Mucosa of gallbladder (tissue), 1 donor: ENCODE measurements around the gene UTY. TPM values are rescaled to one million over a fixed set of nuclear protein-coding genes. Genes with fewer than 3 reads are reported as not detected.

Experiments
- DNase-seq: peaks from one replicate; pipeline ENCODE4 v3.0.0-alpha.2; 2020; ENCODE audit warnings: low spot score
- total RNA-seq: library from RNA; stranded (reverse); gene quantifications from one replicate; pipeline ENCODE4 v1.2.1, GENCODE V29; 2021
- donor health status: DM: no; HTN: no; CAD: no.

UTY gene
- 0.20 TPM for total RNA-seq

GRCh38 chrY:13479828-13480227, at the start of gene UTY:
Gene UTY (minus strand): TSS chrY:13480033. CDS start chrY:13479665, 368 bp downstream.
- DNase-seq = no peak

DNA sequence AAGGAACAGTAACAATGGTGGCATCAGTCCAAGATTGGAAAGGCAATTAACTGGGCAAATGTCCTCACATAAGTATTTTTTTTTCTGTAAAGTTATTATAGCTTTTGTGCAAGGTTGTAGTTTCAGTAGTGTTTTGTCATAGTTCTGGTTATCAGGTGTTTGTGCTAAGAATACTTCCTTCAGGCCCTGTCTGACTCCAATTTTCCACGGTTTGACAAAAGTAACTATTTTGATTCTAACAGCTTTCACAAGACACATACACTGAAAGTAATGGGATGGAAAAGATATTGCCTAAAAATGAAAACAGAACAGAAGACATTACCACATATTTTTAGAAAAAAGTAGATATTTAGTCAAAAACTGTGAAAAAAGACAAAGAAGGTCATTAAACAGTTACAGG, 40.6 kb upstream of the UTY start:
- DNase-seq = no peak

DNA sequence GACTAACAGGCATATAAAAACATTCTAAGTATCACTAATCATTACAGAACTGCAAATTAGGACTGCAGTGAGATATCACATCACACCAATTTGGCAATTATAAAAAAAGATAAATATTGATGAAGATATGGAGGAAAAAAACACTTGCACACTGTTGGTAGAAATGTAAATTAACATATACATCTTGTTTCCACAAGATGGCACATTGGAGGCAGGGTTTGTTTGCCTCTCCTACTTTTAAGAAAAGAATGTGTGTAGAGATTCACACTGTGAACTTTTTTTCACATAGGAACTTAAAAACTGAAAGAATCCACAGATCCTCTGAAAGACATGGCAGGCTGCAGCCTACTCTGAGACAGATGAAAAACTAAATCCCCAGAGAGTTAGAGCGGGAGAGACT, 21.4 kb upstream of the UTY start:
- DNase-seq = no peak

- no peak for DNase-seq
These were observed 13.9 kb upstream of the UTY start for GRCh38 chrY:13493737-13494136.

- no peak for DNase-seq
These were observed 12.6 kb upstream of the UTY start for GRCh38 chrY:13492408-13492807.

DNA sequence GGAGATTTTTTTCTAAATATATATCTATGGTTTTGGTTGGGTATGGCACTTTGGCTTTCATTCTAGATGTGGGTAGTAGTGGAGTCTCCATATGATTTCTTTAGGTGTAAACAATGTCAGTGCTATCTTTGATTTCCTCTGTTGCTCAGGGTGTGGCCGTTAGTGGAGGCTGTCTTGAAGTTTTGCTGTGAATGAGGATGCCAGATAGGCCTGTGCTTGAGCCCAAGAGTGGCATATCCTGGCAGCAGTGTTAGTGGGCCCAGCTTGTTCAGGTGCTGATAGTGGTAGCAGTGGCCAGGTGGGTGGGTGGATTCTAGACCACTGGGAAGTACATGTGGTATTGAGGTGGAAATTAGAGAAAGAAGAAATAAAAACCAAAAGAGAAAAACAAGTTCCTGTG, 8.9 kb upstream of the UTY start:
- DNase-seq = no peak

DNA sequence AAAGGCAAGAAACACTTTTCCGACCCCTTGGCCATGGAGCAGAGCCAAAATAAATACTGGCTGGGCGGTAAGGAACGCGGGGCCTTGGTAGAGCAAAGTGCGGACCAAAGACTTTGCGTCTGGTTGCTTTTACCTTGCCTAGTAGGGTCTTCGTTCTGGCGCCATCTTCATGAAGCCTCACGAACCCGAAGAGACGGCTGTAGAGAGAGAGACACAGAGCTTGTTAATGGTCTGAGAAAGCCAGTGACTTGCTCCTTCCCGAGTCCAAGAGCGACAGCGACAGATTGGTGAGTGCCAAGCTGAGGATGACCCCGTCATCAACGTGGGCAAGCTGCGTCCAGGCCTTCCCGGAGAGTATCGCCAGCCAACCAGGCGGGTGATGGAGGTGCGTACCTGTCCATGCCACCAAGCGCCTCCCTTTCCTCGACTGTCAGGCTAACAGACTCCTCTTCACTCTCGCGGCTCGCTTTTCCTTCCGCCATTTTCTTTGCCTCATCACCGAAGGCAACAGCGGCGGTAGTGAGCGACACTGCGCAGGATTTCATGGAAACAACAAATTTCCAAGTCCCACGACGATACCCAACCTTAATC, 617 bp downstream of the UTY start:
- DNase-seq = no peak

DNA sequence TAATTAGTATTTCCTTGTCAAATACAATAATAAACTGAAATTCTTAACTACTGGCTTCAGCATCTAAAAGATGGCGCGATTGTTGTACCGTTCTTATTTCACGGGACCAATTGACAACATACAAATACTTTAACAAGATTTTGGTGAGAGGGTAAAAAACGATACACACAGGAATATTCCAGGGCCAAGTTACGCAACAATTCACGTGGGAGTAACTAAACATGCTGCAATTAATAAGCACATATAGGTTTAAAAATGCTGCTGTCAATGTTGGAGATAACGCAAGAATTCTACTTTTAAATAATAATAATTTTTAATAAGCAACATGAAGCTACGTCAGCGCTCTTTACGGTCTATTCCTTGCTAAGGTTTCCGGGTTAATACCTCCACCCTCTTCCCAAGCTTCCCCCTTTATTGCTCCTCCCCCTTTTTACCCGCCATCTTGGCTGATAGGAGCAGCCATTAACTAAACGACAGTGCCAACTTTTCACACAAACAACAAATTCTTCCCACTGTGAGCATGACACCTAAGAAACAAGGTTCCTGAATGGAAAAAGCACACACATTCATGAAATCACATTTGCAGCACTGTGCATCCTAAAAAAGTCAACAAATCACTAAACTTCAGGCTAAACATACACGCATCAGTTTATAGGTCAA, 1.6 kb downstream of the UTY start:
- no peak for DNase-seq

DNA sequence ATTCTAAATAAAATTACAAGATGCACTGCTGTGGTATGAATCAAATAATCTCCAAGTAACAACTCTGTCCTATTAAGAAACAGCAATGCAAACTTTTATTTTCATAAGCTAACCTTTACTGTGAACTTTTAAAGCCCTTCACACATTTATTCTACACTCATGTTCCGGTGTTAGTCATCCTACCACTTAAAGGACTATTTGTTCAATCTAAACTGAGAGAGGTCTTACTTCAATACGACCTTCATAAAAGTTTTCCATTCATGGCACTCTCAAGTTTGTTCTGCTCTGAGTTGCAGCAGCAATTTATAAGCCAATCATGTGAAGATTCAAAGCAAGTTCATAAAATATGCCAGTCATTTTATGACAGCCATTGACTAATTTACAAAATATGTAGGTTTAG, 4.8 kb downstream of the UTY start:
- DNase-seq = no peak

GRCh38 chrY:13451572-13451971, 28.3 kb downstream of the UTY start:
- DNase-seq = no peak

- no peak for DNase-seq
These were observed 29.2 kb downstream of the UTY start for GRCh38 chrY:13450596-13451130.

- DNase-seq = no peak
These were observed 34.3 kb downstream of the UTY start for GRCh38 chrY:13445566-13445965.

GRCh38 chrY:13443146-13443545, 36.7 kb downstream of the UTY start:
- no peak for DNase-seq

DNA sequence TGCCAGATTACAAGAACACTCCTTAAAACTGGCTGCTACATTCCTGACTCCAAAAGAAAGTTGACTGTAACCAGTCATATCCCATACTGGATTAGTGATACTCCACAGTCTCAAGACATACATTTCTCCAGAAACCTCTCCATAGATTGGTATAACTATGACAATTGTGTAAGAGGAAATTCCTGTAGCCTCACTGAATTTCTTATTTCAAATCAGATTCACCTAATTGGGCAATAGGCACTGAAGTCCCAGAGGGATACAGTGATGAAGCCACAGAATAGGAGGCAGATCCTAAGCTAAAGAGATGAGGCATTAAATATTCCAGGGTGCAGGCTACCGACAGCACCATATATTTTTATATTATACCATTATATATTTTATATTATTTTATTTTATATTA, 39.0 kb downstream of the UTY start:
- DNase-seq = no peak

GRCh38 chrY:13435968-13436937, 43.6 kb downstream of the UTY start:
- DNase-seq = no peak

DNA sequence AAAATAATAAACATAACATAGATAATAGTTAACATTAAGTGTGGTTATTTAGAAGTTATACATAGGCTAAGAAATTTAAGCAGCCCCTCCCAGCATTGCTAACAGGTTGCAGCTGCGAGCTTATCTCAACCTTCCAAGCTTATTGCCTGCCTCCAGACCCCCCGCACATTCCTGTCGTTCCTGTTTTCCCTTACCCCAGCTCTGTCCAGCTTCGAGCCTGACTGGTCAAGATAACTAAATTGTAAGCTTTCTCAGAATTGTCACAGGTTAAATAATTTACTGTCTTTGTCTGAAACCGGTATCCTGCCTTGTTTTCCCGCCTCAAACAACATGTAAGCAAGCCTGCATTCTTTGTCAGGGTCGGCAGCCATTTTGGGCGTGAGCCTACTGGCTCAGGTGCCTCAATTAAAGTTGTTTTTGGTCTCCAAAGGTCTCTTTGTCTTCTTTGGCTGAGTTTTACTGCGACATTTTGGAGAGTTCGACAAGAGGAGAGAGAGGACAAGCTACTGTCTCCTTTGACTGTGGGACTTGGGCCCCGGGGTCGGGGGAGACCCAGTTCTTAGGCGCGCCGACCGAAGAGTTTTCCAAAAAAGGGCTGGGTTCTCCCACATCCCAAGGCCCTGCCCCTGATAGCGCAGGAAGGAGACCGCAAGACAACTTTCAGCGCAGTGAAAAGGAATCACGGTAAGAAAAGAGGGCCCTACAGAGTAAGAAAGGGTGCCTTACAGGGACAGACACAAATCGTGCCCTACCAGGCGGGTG, 44.4 kb downstream of the UTY start:
- no peak for DNase-seq

DNA sequence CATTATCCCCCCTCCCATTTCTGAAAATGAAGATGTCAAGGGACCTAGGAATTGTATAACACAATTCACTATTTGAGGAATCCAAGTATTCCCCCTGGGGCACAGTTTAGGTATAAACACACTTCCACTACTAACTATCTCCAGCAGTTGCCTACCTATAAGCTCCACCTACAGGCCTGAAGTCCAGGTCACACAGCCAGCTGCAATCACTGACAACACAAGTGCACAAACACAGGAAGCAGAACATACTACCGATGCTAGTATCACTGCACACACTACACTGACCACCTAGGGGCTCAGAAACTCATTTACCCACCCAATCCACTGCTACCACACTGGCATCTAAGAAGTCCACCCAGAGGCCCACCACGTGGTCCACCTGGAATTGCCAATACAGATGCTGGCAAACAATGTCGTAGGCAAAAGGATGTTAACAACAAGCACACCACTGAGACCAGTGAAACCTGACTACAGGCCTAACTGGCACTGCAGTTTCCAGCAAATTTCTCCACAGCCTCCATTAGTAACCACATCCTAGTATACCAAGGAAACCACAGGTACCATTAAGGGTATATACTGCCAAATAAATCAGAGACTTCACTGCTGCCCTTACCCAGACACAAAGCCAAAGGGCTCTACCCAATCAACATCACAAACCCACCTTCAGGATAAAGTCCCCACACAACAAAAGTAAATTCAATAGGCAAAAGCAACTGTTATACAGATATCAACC, 47.4 kb downstream of the UTY start:
- DNase-seq = no peak

DNA sequence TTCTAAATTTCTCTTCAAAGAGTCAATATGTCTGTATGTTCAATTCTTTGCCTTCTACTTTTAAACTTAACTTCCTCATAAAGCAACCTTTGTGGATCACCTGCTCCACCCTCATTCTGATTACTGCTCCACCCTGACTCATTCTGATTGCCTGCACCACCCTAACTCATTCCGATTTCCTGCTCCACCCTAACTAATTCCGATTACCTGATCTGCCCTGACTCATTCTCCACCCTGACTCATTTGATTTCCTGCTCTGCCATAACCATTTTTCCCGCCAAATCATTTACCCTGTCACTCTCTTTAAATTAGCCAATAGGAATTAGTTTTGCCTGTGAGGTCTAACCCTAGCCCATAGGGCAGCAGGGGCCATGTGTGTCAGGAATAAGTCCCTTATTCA, 50.3 kb downstream of the UTY start:
- DNase-seq = no peak

GRCh38 chrY:13423281-13423732, 56.5 kb downstream of the UTY start:
- no peak for DNase-seq

DNA sequence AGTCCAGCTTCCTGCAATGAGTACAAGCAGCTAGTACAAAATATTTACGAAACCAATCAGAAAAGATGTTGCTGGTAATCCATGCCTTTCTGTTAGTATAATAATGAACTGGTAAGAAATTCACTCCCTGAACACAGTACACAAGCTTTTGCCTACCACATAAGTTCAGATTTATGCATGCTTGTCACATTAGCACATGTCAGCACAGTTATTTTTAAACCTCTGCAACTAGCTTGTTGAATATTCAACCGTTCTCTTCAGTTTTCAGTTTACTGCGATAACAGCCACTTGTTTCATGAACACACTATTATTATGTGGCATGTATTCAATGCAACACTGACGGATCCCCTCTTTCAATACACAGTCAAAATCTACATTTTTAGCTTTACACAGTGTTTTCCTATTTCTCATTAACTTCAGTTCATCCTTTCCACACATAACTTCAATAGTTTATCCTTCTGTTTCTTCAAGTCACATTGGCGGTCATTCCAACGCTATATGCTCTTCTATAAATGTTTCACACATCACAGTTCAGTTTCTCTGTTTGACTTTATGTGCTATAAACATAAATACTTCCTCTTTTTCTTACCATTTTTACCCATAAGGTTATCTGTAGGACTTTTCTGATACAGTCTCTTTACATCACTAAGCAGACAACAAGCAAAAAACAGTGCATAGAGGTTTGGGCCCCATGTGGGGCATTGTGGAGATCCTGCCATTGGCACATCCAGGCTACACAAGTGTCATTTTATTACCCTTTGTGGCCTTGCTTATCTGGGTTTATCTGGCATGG, 62.8 kb downstream of the UTY start:
- DNase-seq = no peak
